Endothelial cell of umbilical vein (primary cell): ENCODE data around the gene STT3B. TPM values are rescaled to one million over a fixed set of nuclear protein-coding genes. Genes with fewer than 3 reads are reported as not detected.

Experiments used
- BruUV-seq: library from RNA; stranded (reverse); fragments of 400-500 nt; replicated peaks from 2 replicates; lab custom pipeline; 2021; lab: Mats Ljungman, UMichigan
- CTCF ChIA-PET: fragments of 300-600, 350-600 bp; sonication (Branson Sonifier 250); formaldehyde crosslinking; loops from one replicate; lab custom pipeline; 2021; ENCODE audit warnings: antibody characterized with exemption, inconsistent platforms; lab: Charles Lee
- POLR2A ChIA-PET: fragments of 300-600, 350-600 bp; sonication (Branson Sonifier 250); formaldehyde crosslinking; loops from one replicate; lab custom pipeline; 2021; ENCODE audit warnings: antibody characterized with exemption, inconsistent platforms; lab: Charles Lee
- DNase-seq: peaks from one replicate; pipeline ENCODE4 v3.0.0-alpha.2; 2011; ENCODE audit warnings: low read depth, low spot score
- FAIRE-seq: peaks from 2 replicates; lab custom pipeline; 2011; peaks lifted over from hg19 to GRCh38; lab: Jason Lieb, UNC
- H2AFZ ChIP-seq: 2 replicates; pipeline ENCODE4 v1.6.0; 2012; ENCODE audit warnings: low read depth, low read length, control low read depth, inconsistent platforms
- H3K27ac ChIP-seq: 2 replicates; pipeline ENCODE4 v1.5.1; 2011; ENCODE audit warnings: low read depth, mild to moderate bottlenecking, control low read depth, low read length, moderate library complexity; ENCODE audit not compliant: insufficient read depth
- H3K27me3 ChIP-seq, 2 experiments: 2 replicates each; pipeline versions ENCODE4 v1.6.0 to v1.6.1; 2011; ENCODE audit warnings: low read length in 2 of 2, mixed read lengths in 1 of 2; ENCODE audit not compliant: control insufficient read depth in 2 of 2, insufficient read depth in 2 of 2
- H3K36me3 ChIP-seq, 2 experiments: 2 replicates in 1 of 2; 3 replicates in 1 of 2; pipeline ENCODE4 v1.5.1; 2011; ENCODE audit warnings: low read length in 2 of 2, mild to moderate bottlenecking in 1 of 2, moderate library complexity in 1 of 2; ENCODE audit not compliant: control insufficient read depth in 2 of 2, insufficient read depth in 2 of 2; ENCODE audit errors: extremely low read depth in 1 of 2
- H3K4me1 ChIP-seq: 3 replicates; pipeline ENCODE4 v1.5.1; 2011; ENCODE audit warnings: mild to moderate bottlenecking, low read length; ENCODE audit not compliant: control insufficient read depth, insufficient read depth; ENCODE audit errors: extremely low read depth
- H3K4me2 ChIP-seq: 2 replicates; pipeline ENCODE4 v1.6.1; 2011; ENCODE audit warnings: low read length, control low read depth, mixed read lengths; ENCODE audit not compliant: insufficient read depth
- H3K4me3 ChIP-seq, 3 experiments: fragments of 200-600 bp in 1 of 3; sonication (generic), shearing (Covaris generic) in 1 of 3; replicated peaks in 1 of 3; 2 replicates each; pipeline ENCODE4 v1.5.1; 2011 to 2016; ENCODE audit warnings: control low read depth in 3 of 3, low read length in 3 of 3, mild to moderate bottlenecking in 2 of 3, inconsistent platforms in 1 of 3, low read depth in 1 of 3, moderate library complexity in 1 of 3; ENCODE audit not compliant: insufficient read depth in 1 of 3
- H3K79me2 ChIP-seq: 2 replicates; pipeline ENCODE4 v1.6.0; 2012; ENCODE audit warnings: low read length, inconsistent platforms; ENCODE audit not compliant: control insufficient read depth, insufficient read depth
- H3K9ac ChIP-seq: replicated peaks from 2 replicates; pipeline ENCODE3; 2011; ENCODE audit warnings: low read length, control low read depth; ENCODE audit not compliant: insufficient read depth; ENCODE audit errors: extremely low read depth
- H3K9me1 ChIP-seq: replicated peaks from 3 replicates; pipeline ENCODE4 v1.6.0; 2011; ENCODE audit warnings: mild to moderate bottlenecking, low read length; ENCODE audit not compliant: control insufficient read depth, insufficient read depth; ENCODE audit errors: extremely low read depth
- H3K9me3 ChIP-seq: replicated peaks from 2 replicates; pipeline ENCODE4 v1.5.1; 2012; ENCODE audit warnings: low read length, inconsistent platforms; ENCODE audit not compliant: control insufficient read depth, insufficient read depth
- H4K20me1 ChIP-seq: replicated peaks from 2 replicates; pipeline ENCODE3; 2011; ENCODE audit warnings: mild to moderate bottlenecking, low read length; ENCODE audit not compliant: control insufficient read depth, insufficient read depth; ENCODE audit errors: extremely low read depth
- EZH2 ChIP-seq: IDR thresholded peaks from 2 replicates; pipeline ENCODE4 v1.6.1; 2012; ENCODE audit warnings: borderline replicate concordance, low read depth, mild to moderate bottlenecking, moderate library complexity, low read length, inconsistent platforms; ENCODE audit not compliant: severe bottlenecking
- FOS ChIP-seq: IDR thresholded peaks from 2 replicates; pipeline ENCODE4 v1.6.1; 2011; ENCODE audit warnings: mild to moderate bottlenecking, low read length, moderate library complexity, borderline replicate concordance; ENCODE audit not compliant: insufficient read depth
- GATA2 ChIP-seq: IDR thresholded peaks from 2 replicates; pipeline ENCODE4 v1.7.0; 2011; ENCODE audit warnings: low read depth, mild to moderate bottlenecking, moderate library complexity, mixed read lengths, low read length; ENCODE audit not compliant: insufficient read length, insufficient read depth
- JUN ChIP-seq: IDR thresholded peaks from 2 replicates; pipeline ENCODE4 v1.6.1; 2011; ENCODE audit warnings: borderline replicate concordance, low read depth; ENCODE audit not compliant: insufficient read length, insufficient read depth
- MYC ChIP-seq: IDR thresholded peaks from one replicate; pipeline ENCODE4 v1.6.1; 2011; ENCODE audit warnings: mild to moderate bottlenecking, low read depth, low read length
- POLR2A ChIP-seq: IDR thresholded peaks from 2 replicates; pipeline ENCODE4 v1.6.1; 2012; ENCODE audit warnings: low read depth, mild to moderate bottlenecking, control low read depth, low read length
- POLR2AphosphoS5 ChIP-seq: IDR thresholded peaks from 2 replicates; pipeline ENCODE4 v1.6.1; 2012; ENCODE audit warnings: low read depth, mild to moderate bottlenecking, control low read depth, low read length, moderate library complexity; ENCODE audit not compliant: insufficient read depth
- dilution Hi-C: fragments of 300-500 bp; cut with MboI; formaldehyde crosslinking; loops from one replicate; pipeline ENCODE4 v1.15.0; 2019; ENCODE audit warnings: low sequenced_read_pairs; ENCODE audit not compliant: extremely low pct_ligation_motif_present
- intact Hi-C: fragments of 100-400 bp; cut with micrococcal nuclease; formaldehyde crosslinking; loops from one replicate; pipeline ENCODE4 v1.10.0; 2022
- polyA plus RNA-seq, 4 experiments: library from polyadenylated mRNA; depleted of rRNA in 3 of 4; stranded (reverse) in 3 of 4; unstranded in 1 of 4; fragments of >200 nt; gene quantifications; 2 replicates each; pipeline versions ENCODE4 v1.2.1 to v1.2.3, GENCODE V29; 2011 to 2012; ENCODE audit warnings: missing spikeins in 1 of 4
- total RNA-seq: library from RNA; stranded (reverse); gene quantifications from 2 replicates; pipeline ENCODE4 v1.2.3, GENCODE V29; 2021
- TF ChIP-seq, protein P1 (sequence below), 2 donors: IDR thresholded peaks; 1 replicate in 1 of 2; 2 replicates in 1 of 2; pipeline ENCODE4 v1.5.1; 2011; ENCODE audit warnings: low read length in 2 of 2, mild to moderate bottlenecking in 2 of 2, moderate library complexity in 2 of 2, control low read depth in 1 of 2, inconsistent platforms in 1 of 2, low read depth in 1 of 2; ENCODE audit not compliant: insufficient read depth in 1 of 2; ENCODE audit errors: extremely low read depth in 1 of 2
- TF ChIP-seq, protein P2 (sequence below): IDR thresholded peaks from 2 replicates; pipeline ENCODE4 v1.6.1; 2011; ENCODE audit not compliant: insufficient read depth, insufficient read length

The STT3B gene
- total and polyA plus RNA-seq, 2 donors (not counting 3 experiments of a cell fraction or from before 2014, with no cell fraction given): 56.4 to 113 TPM

DNA sequence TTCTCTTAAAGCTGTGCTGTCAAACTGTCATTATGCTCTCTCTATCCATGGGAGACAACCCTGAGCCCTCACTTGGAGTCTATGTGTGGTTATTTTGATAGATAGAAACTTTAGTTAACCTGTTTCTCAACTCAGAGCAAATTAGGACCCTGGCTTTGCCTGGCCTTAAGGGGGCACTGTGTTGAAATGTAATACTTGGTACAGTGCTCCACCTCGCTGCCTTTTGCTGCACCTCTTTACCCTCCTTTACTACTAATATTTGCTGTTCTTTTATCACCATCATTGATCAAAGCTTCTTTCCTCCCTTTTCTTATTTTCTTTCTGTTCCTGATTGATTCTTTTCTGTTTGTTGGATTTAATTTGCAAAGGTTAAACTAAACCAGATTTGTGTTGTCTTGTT lies 34.3 kb downstream of the STT3B start:
- intact Hi-C loops (no loop called here), dilution Hi-C loops (no loop called here)
- Histone ChIP-seq H3K9ac (no peak overlapping the region), H4K20me1 (peaks cover 20% of the 10 kb centered on the region), H3K36me3 (no peaks in the 10 kb centered on the region), H2AFZ (no peak overlapping the region), H3K27me3 (no peaks in the 10 kb centered on the region), H3K4me3 (no peak overlapping the region), H3K79me2 (peaks cover 85% of the 10 kb centered on the region), H3K27ac (no peak overlapping the region), H3K4me1 (peaks cover 4% of the 10 kb centered on the region), H3K9me3 (no peaks in the 10 kb centered on the region), H3K9me1 (no peaks in the 10 kb centered on the region), H3K4me2 (no peak overlapping the region)
- DNase-seq: no peak
- CTCF ChIA-PET: interaction anchor here (1.0 to 1.2 kb wide), 2 partner anchors 14 to 43 kb away, joined by 3 to 4 read pairs; no protein-coding TSS in a partner anchor
- no TSS peak for BruUV-seq
- FAIRE-seq: no peak
- TF ChIP-seq POLR2AphosphoS5 (no peak), MYC (no peak), POLR2A (no peak), JUN (no peak), FOS (no peak)
- TF ChIP-seq, protein P1, sequence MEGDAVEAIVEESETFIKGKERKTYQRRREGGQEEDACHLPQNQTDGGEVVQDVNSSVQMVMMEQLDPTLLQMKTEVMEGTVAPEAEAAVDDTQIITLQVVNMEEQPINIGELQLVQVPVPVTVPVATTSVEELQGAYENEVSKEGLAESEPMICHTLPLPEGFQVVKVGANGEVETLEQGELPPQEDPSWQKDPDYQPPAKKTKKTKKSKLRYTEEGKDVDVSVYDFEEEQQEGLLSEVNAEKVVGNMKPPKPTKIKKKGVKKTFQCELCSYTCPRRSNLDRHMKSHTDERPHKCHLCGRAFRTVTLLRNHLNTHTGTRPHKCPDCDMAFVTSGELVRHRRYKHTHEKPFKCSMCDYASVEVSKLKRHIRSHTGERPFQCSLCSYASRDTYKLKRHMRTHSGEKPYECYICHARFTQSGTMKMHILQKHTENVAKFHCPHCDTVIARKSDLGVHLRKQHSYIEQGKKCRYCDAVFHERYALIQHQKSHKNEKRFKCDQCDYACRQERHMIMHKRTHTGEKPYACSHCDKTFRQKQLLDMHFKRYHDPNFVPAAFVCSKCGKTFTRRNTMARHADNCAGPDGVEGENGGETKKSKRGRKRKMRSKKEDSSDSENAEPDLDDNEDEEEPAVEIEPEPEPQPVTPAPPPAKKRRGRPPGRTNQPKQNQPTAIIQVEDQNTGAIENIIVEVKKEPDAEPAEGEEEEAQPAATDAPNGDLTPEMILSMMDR (IDR thresholded peaks at IDR 0.05; ENCODE audit: extremely low read depth in 1 of 2, insufficient read depth in 1 of 2, low read depth in 1 of 2, low read length in 2 of 2): peak; percentile 37 to 45
- POLR2A ChIA-PET: no interaction called here

DNA sequence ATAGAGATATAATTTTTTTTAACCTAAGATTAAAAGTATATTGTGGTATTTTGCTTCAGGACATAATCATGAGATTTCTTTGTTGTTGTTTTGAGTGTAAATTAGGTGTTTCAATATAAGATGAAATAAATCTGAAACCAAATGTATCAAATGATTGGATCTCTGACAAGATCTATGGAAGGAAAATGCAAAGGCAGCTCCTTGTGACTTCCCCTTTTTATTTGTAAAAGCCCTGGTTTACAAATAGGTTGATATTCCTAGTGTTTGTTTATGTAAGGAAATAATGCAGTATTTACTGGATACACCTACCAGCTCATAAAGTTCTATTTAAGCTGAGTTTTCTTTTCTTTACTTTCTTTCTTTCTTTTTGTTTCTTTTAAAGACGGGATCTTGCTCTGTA lies 35.9 kb downstream of the STT3B start:
- Histone ChIP-seq H3K4me3 (no peak overlapping the region), H2AFZ (no peak overlapping the region), H3K27me3 (no peaks in the 10 kb centered on the region), H3K27ac (no peak overlapping the region), H3K9me3 (no peaks in the 10 kb centered on the region), H3K4me2 (no peak overlapping the region), H3K4me1 (peaks cover 4% of the 10 kb centered on the region), H3K9me1 (no peaks in the 10 kb centered on the region), H3K9ac (no peak overlapping the region), H4K20me1 (peaks cover 27% of the 10 kb centered on the region), H3K79me2 (peaks cover 84% of the 10 kb centered on the region), H3K36me3 (no peaks in the 10 kb centered on the region)
- no peak for DNase-seq
- dilution Hi-C loops (no loop called here), intact Hi-C loops (no loop called here)
- ChIA-PET POLR2A (no interaction called here), CTCF (interaction anchor here (0.7 kb wide), 1 partner anchor 11 kb away, joined by 3 read pairs; no protein-coding TSS in a partner anchor)
- FAIRE-seq: no peak
- TF ChIP-seq, protein P1 (IDR thresholded peaks at IDR 0.05; ENCODE audit: extremely low read depth in 1 of 2, insufficient read depth in 1 of 2, low read depth in 1 of 2, low read length in 2 of 2): no peak
- TF ChIP-seq MYC: no peak
- TF ChIP-seq, protein P2, sequence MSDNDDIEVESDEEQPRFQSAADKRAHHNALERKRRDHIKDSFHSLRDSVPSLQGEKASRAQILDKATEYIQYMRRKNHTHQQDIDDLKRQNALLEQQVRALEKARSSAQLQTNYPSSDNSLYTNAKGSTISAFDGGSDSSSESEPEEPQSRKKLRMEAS: no peak
- TF ChIP-seq GATA2: no peak
- TF ChIP-seq POLR2A: no peak
- TF ChIP-seq POLR2AphosphoS5: no peak
- no peak for TF ChIP-seq EZH2
- TF ChIP-seq FOS: no peak
- no peak for TF ChIP-seq JUN
- no TSS peak for BruUV-seq
